ENCODE measurements around the gene MAPK9.

DNA sequence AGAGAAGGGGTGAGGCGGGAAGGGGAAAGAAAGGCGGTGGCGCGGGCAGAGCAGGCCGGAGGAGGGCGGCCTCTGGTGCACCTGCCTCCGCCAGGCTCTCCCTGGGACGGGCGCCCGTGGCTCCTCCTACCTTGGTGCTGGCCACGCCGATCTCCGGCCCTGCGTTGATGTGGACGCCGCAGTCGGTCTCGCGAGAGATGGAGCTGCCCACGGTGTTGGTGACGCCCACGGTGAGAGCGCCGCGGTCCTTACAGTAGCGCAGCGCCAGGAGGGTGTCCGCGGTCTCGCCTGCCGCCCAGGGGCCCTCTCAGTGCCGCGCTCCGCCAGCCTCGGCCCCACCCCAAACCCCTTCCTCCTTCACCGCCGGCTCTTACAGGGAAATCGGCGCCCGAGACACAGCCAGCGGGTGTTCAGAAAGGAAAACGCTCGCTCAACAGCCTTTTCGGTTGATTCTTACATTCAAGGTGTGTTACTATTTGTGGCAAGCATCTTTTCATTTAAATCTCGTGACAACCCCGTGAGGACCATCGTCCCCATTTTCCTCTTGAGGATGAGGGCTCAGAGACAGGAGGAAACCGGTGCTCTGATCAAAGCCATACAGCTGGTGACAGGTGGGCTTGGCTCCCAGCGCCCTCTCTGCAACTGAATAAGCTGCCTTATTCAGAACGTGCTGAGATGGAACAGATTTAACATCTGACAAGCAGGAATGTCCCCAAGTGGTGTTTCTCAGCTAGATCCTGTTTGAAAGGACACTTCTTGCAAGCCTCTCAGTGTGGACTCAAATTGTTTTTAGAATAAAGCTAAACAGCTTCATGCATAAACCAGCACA, 22.0 kb upstream of the MAPK9 start:
- no peak for TF ChIP-seq ZNF3 (CRISPR knock-in tag; IDR thresholded peaks at IDR 0.05)
- TF ChIP-seq PCBP1 (IDR thresholded peaks at IDR 0.05; ENCODE audit: low read depth, low read length, poor library complexity, severe bottlenecking), result no peak
- TF ChIP-seq TAF7 (tag; IDR thresholded peaks at IDR 0.05), result no peak
- no peak for TF ChIP-seq GATA2 (CRISPR knock-in tag; IDR thresholded peaks at IDR 0.05)
- TF ChIP-seq, protein P1, sequence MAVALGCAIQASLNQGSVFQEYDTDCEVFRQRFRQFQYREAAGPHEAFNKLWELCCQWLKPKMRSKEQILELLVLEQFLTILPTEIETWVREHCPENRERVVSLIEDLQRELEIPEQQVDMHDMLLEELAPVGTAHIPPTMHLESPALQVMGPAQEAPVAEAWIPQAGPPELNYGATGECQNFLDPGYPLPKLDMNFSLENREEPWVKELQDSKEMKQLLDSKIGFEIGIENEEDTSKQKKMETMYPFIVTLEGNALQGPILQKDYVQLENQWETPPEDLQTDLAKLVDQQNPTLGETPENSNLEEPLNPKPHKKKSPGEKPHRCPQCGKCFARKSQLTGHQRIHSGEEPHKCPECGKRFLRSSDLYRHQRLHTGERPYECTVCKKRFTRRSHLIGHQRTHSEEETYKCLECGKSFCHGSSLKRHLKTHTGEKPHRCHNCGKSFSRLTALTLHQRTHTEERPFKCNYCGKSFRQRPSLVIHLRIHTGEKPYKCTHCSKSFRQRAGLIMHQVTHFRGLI (CRISPR knock-in tag; IDR thresholded peaks at IDR 0.05), result no peak
- TF ChIP-seq, protein P2, sequence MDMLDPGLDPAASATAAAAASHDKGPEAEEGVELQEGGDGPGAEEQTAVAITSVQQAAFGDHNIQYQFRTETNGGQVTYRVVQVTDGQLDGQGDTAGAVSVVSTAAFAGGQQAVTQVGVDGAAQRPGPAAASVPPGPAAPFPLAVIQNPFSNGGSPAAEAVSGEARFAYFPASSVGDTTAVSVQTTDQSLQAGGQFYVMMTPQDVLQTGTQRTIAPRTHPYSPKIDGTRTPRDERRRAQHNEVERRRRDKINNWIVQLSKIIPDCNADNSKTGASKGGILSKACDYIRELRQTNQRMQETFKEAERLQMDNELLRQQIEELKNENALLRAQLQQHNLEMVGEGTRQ (CRISPR knock-in tag; IDR thresholded peaks at IDR 0.05), result no peak
- TF ChIP-seq, protein P3, sequence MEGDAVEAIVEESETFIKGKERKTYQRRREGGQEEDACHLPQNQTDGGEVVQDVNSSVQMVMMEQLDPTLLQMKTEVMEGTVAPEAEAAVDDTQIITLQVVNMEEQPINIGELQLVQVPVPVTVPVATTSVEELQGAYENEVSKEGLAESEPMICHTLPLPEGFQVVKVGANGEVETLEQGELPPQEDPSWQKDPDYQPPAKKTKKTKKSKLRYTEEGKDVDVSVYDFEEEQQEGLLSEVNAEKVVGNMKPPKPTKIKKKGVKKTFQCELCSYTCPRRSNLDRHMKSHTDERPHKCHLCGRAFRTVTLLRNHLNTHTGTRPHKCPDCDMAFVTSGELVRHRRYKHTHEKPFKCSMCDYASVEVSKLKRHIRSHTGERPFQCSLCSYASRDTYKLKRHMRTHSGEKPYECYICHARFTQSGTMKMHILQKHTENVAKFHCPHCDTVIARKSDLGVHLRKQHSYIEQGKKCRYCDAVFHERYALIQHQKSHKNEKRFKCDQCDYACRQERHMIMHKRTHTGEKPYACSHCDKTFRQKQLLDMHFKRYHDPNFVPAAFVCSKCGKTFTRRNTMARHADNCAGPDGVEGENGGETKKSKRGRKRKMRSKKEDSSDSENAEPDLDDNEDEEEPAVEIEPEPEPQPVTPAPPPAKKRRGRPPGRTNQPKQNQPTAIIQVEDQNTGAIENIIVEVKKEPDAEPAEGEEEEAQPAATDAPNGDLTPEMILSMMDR (IDR thresholded peaks at IDR 0.05 in 2 of 3, conservative IDR thresholded peaks at IDR 0.05 in 1 of 3; ENCODE audit: insufficient read depth in 2 of 3, low read depth in 1 of 3, low read length in 3 of 3), result peak in 2 of 3 experiments; percentile 9 to 10; a peak in 1 of 6 replicates
- no peak for TF ChIP-seq MYBL2 (IDR thresholded peaks at IDR 0.05; ENCODE audit: low read depth)
- no peak for TF ChIP-seq MYBL2 (CRISPR knock-in tag; IDR thresholded peaks at IDR 0.05; ENCODE audit: borderline replicate concordance)
- TF ChIP-seq POLR2AphosphoS5 (IDR thresholded peaks at IDR 0.05; ENCODE audit: control insufficient read depth, insufficient read depth, low read depth, low read length), result no peak
- no peak for TF ChIP-seq ETV6 (IDR thresholded peaks at IDR 0.05; ENCODE audit: borderline replicate concordance in 1 of 2, low read depth in 2 of 2, low read length in 1 of 2)
- no peak for TF ChIP-seq ETV6 (CRISPR knock-in tag; IDR thresholded peaks at IDR 0.05; ENCODE audit: borderline replicate concordance)
- no peak for TF ChIP-seq FOXM1 (IDR thresholded peaks at IDR 0.05; ENCODE audit: low read depth)
- TF ChIP-seq FOXM1 (CRISPR knock-in tag; IDR thresholded peaks at IDR 0.05; ENCODE audit: low read depth), result no peak
- TF ChIP-seq KLF13 (tag; IDR thresholded peaks at IDR 0.05; ENCODE audit: borderline replicate concordance, low read depth), result no peak
- TF ChIP-seq, protein P4, sequence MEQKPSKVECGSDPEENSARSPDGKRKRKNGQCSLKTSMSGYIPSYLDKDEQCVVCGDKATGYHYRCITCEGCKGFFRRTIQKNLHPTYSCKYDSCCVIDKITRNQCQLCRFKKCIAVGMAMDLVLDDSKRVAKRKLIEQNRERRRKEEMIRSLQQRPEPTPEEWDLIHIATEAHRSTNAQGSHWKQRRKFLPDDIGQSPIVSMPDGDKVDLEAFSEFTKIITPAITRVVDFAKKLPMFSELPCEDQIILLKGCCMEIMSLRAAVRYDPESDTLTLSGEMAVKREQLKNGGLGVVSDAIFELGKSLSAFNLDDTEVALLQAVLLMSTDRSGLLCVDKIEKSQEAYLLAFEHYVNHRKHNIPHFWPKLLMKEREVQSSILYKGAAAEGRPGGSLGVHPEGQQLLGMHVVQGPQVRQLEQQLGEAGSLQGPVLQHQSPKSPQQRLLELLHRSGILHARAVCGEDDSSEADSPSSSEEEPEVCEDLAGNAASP (IDR thresholded peaks at IDR 0.05), result no peak
- TF ChIP-seq ZNF699 (CRISPR knock-in tag; IDR thresholded peaks at IDR 0.05; ENCODE audit: insufficient replicate concordance), result no peak

Measured in K562 (cell line).